Nephron (organoid): ENCODE measurements around the gene ADARB2.
A peak's percentile ranks its signal among the peaks of the same experiment; 100 is the strongest.

ENCODE experiments used
- H3K27ac Mint-ChIP-seq, 3 experiments: 2 replicates each; pipeline ENCODE4 v1.8.0; 2020; ENCODE audit warnings: mixed read lengths in 3 of 3, mild to moderate bottlenecking in 2 of 3, moderate library complexity in 1 of 3
- H3K27me3 Mint-ChIP-seq: 2 replicates; pipeline ENCODE4 v1.8.0; 2021; ENCODE audit warnings: low read depth, mild to moderate bottlenecking, moderate library complexity, mixed read lengths
- H3K36me3 Mint-ChIP-seq: 2 replicates; pipeline ENCODE4 v1.8.0; 2020; ENCODE audit warnings: low read depth, mixed read lengths
- H3K4me1 Mint-ChIP-seq: 2 replicates; pipeline ENCODE4 v1.8.0; 2020; ENCODE audit warnings: mixed read lengths
- H3K4me3 Mint-ChIP-seq, 3 experiments: 2 replicates each; pipeline ENCODE4 v1.8.0; 2020; ENCODE audit warnings: mild to moderate bottlenecking in 3 of 3, mixed read lengths in 3 of 3, moderate library complexity in 2 of 3
- H3K9me3 Mint-ChIP-seq: 2 replicates; pipeline ENCODE4 v1.8.0; 2020; ENCODE audit warnings: mixed read lengths
- TF ChIP-seq, protein P1 (sequence below), 3 experiments: fragments of 200-600 bp; sonication (generic); IDR thresholded peaks; one replicate each; pipeline ENCODE4 v1.5.0; 2021; ENCODE audit warnings: antibody characterized with exemption in 3 of 3; ENCODE audit not compliant: unreplicated experiment in 3 of 3

The ADARB2 gene

DNA sequence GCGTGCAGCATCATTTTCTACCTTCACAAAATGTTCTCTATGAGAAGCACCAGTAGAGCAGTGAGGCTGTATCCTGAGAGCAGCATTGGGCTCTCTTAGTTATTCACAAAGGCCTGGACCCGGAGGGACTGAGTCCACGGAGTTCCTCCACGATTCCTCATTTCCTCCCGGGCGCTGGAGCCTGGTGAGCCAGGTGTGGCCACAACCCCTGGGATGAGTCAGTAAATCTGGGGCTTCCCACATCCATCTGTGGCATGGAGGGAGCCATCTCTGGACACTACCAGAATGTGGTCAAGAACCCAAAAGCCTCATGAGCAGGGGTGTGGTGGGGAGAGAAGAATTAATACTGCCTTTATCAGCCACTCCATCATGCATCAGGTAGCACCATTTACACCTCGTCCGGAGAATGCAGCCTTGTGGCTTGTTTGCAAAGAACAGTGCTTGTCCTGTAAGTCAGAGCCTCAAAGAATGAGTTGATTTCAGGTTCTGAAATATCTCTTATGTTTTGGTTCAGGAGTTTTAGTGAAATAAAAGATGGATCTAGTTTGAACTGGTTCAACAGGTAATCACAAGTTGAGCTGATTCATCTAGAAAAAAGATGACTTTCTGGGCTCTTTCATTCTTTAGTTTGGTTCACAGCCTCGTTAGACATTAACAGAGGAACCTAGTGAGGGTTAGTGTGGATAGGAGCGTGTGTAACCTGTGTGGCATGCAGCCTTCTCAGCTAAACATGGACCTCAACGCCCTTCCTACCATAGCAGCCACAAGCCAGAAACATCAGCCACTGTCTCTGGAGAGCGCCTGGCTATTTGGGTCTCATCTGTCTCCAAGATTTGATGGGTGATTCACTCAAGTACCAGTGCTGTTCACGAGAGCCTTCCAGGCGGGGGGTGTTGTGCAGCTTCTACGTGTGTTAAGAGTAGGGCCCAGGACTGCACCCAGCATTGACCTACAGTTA, 586.0 kb downstream of the ADARB2 start:
- Mint-ChIP-seq H3K36me3 (peaks cover 4% of the 10 kb centered on the region), H3K4me1 (peaks cover 30% of the 10 kb centered on the region), H3K4me3 (no peak overlapping the region), H3K27me3 (peaks cover 12% of the 10 kb centered on the region), H3K9me3 (peaks cover 7% of the 10 kb centered on the region), H3K27ac (peak overlapping the region; percentile 64 to 78 (median 68))
- TF ChIP-seq, protein P1, sequence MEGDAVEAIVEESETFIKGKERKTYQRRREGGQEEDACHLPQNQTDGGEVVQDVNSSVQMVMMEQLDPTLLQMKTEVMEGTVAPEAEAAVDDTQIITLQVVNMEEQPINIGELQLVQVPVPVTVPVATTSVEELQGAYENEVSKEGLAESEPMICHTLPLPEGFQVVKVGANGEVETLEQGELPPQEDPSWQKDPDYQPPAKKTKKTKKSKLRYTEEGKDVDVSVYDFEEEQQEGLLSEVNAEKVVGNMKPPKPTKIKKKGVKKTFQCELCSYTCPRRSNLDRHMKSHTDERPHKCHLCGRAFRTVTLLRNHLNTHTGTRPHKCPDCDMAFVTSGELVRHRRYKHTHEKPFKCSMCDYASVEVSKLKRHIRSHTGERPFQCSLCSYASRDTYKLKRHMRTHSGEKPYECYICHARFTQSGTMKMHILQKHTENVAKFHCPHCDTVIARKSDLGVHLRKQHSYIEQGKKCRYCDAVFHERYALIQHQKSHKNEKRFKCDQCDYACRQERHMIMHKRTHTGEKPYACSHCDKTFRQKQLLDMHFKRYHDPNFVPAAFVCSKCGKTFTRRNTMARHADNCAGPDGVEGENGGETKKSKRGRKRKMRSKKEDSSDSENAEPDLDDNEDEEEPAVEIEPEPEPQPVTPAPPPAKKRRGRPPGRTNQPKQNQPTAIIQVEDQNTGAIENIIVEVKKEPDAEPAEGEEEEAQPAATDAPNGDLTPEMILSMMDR (IDR thresholded peaks at IDR 0.05; ENCODE audit: unreplicated experiment in 3 of 3), result no peak

- Mint-ChIP-seq H3K36me3 (peaks cover 4% of the 10 kb centered on the region), H3K27me3 (peaks cover 12% of the 10 kb centered on the region), H3K27ac (peak overlapping the region in 1 of 3 experiments; percentile 36), H3K4me3 (no peak overlapping the region), H3K4me1 (peaks cover 30% of the 10 kb centered on the region), H3K9me3 (peaks cover 13% of the 10 kb centered on the region)
- TF ChIP-seq, protein P1 (IDR thresholded peaks at IDR 0.05; ENCODE audit: unreplicated experiment in 3 of 3), result no peak
Measured at GRCh38 chr10:1150638-1150955, 586.7 kb downstream of the ADARB2 start.

DNA sequence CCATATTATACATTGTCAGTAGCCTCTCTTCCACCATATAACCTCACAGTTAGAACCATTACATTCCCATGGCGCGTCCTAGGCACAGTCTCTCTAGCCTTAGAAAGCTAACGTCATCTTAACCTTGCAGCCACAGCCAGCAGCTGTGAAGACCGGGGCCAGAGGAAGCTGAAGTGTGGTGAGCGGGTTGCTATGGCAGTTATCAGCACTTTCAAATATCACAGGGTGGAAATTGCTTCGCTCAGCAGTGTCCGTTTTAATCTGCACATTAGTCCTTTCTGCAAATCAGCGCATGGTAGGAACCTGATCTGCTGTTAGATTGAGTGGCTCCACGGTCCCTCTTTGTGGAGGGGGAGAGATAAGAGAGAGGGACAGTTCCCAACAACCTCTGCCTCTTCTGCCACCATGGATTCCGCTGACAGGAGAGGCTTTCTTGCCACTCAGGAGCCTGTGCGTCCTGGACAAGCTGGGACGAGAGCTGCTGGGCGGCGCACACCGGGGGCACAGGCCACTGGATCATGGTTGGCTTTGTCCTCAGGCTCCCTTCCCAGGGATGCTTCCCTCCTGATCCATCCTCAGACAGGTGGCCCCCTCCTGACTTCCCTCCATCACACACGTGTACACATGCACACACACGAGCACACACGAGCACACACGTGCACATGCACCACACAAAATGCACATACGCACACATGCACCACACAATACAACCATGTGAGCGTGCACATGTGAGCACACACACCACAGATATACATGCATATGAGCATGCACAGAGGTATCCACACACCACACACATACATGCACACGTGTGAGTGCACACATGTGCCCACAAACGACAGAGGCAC, 587.3 kb downstream of the ADARB2 start:
- TF ChIP-seq, protein P1 (IDR thresholded peaks at IDR 0.05; ENCODE audit: unreplicated experiment in 3 of 3), result no peak
- peaks cover 8% of the 10 kb centered on the region for H3K27me3 Mint-ChIP-seq
- H3K4me1 Mint-ChIP-seq, result peaks cover 24% of the 10 kb centered on the region
- no peak overlapping the region for H3K4me3 Mint-ChIP-seq
- peaks cover 4% of the 10 kb centered on the region for H3K36me3 Mint-ChIP-seq
- peaks cover 13% of the 10 kb centered on the region for H3K9me3 Mint-ChIP-seq
- H3K27ac Mint-ChIP-seq, result peak overlapping the region in 2 of 3 experiments; percentile 18 to 33

DNA sequence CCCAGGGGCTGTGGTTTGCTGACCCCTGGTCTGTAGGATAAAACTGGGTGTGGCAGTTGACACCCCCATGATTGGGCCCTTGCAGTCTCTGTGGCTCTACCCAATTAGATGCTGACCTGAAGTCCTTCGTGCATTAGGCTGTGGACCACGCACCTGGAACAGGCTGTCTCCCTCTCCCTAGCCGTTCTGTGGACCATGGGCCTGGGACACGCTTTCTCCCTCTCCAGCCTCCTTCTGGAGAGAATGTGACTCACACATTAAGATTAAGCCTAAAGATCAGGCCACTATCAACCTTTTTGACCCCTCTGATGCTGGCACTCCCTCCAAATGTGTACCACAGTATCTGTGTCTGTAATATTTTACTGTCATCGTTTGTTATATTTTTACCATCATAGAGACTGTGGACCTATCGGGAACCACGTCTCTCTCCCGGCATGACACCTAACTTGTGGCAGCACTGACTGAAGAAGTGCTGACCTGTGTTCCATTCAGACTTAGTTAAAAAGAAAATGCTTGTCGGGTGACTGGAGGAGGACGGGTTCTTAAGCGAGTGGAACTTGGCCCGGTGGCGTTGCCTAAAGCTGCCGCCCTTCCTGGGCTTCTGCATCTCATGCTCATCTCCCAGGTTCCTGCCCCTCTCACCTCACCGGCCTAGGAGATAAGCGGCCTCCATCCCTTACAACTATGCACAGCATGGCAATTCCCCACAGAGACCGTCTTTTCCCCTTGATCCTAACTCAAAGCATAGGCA, 588.3 kb downstream of the ADARB2 start:
- H3K4me3 Mint-ChIP-seq, result no peak overlapping the region
- peaks cover 16% of the 10 kb centered on the region for H3K4me1 Mint-ChIP-seq
- TF ChIP-seq, protein P1 (IDR thresholded peaks at IDR 0.05; ENCODE audit: unreplicated experiment in 3 of 3), result no peak
- peaks cover 4% of the 10 kb centered on the region for H3K36me3 Mint-ChIP-seq
- H3K27me3 Mint-ChIP-seq, result peaks cover 7% of the 10 kb centered on the region
- peaks cover 20% of the 10 kb centered on the region for H3K9me3 Mint-ChIP-seq
- H3K27ac Mint-ChIP-seq, result no peak overlapping the region

GRCh38 chr10:1147810-1148209, 589.5 kb downstream of the ADARB2 start:
- H3K27ac Mint-ChIP-seq, result no peak overlapping the region
- peaks cover 28% of the 10 kb centered on the region for H3K9me3 Mint-ChIP-seq
- peaks cover 10% of the 10 kb centered on the region for H3K4me1 Mint-ChIP-seq
- no peak overlapping the region for H3K4me3 Mint-ChIP-seq
- H3K36me3 Mint-ChIP-seq, result peaks cover 4% of the 10 kb centered on the region
- TF ChIP-seq, protein P1 (IDR thresholded peaks at IDR 0.05; ENCODE audit: unreplicated experiment in 3 of 3), result no peak
- peaks cover 4% of the 10 kb centered on the region for H3K27me3 Mint-ChIP-seq
